HepG2 (cell line): ENCODE data around the gene PMFBP1. TPM values are rescaled to one million over a fixed set of nuclear protein-coding genes. Genes with fewer than 3 reads are reported as not detected.

ENCODE experiments used
- ATAC-seq: fragments of 200-7000 bp; cut with Tn5 transposase; 3 replicates; pipeline ENCODE4 v1.9.1; 2020; ENCODE audit warnings: mild to moderate bottlenecking, moderate library complexity
- BruUV-seq: library from RNA; stranded (reverse); fragments of 400-500 nt; replicated peaks from 2 replicates; lab custom pipeline; 2021; lab: Mats Ljungman, UMichigan
- CTCF ChIA-PET: fragments of 300-600 bp; formaldehyde crosslinking; extraction: SDS; loops from one replicate; lab custom pipeline; 2021; ENCODE audit warnings: low total read pairs, inconsistent platforms, low intra/inter-chr PET ratio; lab: Yijun Ruan, JAX
- POLR2A ChIA-PET: fragments of 350-600 bp; sonication (Branson Sonifier 250); formaldehyde crosslinking; loops from one replicate; lab custom pipeline; 2020; ENCODE audit warnings: antibody characterized with exemption, inconsistent platforms; lab: Yijun Ruan, JAX
- DNase-seq: peaks from one replicate; pipeline ENCODE4 v3.0.0-alpha.2; 2015; ENCODE audit warnings: low spot score
- FAIRE-seq: peaks from 3 replicates; lab custom pipeline; 2011; peaks lifted over from hg19 to GRCh38; lab: Jason Lieb, UNC
- H2AFZ ChIP-seq: one replicate; pipeline ENCODE4 v1.6.1; 2011; ENCODE audit warnings: low read length, inconsistent platforms
- H3K27ac ChIP-seq: fragments of 300-600 bp; 3 replicates; pipeline ENCODE4 v1.8.0; 2011; ENCODE audit warnings: mixed run types, mild to moderate bottlenecking, mixed read lengths, low read length, inconsistent platforms; ENCODE audit not compliant: insufficient read depth; ENCODE audit errors: extremely low read length
- H3K27me3 ChIP-seq, 2 experiments: fragments of 200-600 bp in 1 of 2; 2 replicates in 1 of 2; 3 replicates in 1 of 2; pipeline versions ENCODE4 v1.6.0 to v1.8.0; 2011; ENCODE audit warnings: low read length in 2 of 2, mild to moderate bottlenecking in 2 of 2, moderate library complexity in 2 of 2, inconsistent platforms in 1 of 2; ENCODE audit not compliant: insufficient read depth in 2 of 2, control insufficient read depth in 1 of 2
- H3K36me3 ChIP-seq, 2 experiments: fragments of 200-600 bp in 1 of 2; replicated peaks in 1 of 2; 2 replicates in 1 of 2; 3 replicates in 1 of 2; pipeline versions ENCODE4 v1.5.1 to v1.8.0; 2011; ENCODE audit warnings: low read length in 2 of 2, inconsistent platforms in 1 of 2; ENCODE audit not compliant: insufficient read depth in 2 of 2, control insufficient read depth in 1 of 2
- H3K4me1 ChIP-seq: 2 replicates; pipeline ENCODE4 v1.5.1; 2012; ENCODE audit warnings: low read length, inconsistent platforms; ENCODE audit not compliant: insufficient read depth
- H3K4me2 ChIP-seq: 2 replicates; pipeline ENCODE4 v1.6.0; 2011; ENCODE audit warnings: low read depth, low read length, inconsistent platforms
- H3K4me3 ChIP-seq, 3 experiments: fragments of 200-600 bp in 1 of 3; sonication (generic), shearing (Covaris generic) in 1 of 3; replicated peaks in 1 of 3; 2 replicates each; pipeline ENCODE4 v1.5.1; 2011 to 2016; ENCODE audit warnings: low read length in 3 of 3, inconsistent platforms in 2 of 3, low read depth in 2 of 3, mild to moderate bottlenecking in 2 of 3, control low read depth in 1 of 3, mixed read lengths in 1 of 3; ENCODE audit not compliant: insufficient read depth in 1 of 3
- H3K79me2 ChIP-seq: one replicate; pipeline ENCODE4 v1.6.1; 2011; ENCODE audit warnings: low read length, inconsistent platforms; ENCODE audit not compliant: insufficient read depth
- H3K9ac ChIP-seq: 2 replicates; pipeline ENCODE4 v1.6.0; 2011; ENCODE audit warnings: mild to moderate bottlenecking, low read depth, low read length, inconsistent platforms; ENCODE audit not compliant: insufficient read depth
- H3K9me3 ChIP-seq: 2 replicates; pipeline ENCODE4 v1.5.1; 2012; ENCODE audit warnings: mild to moderate bottlenecking, low read length
- H4K20me1 ChIP-seq: 2 replicates; pipeline ENCODE4 v1.6.0; 2011; ENCODE audit warnings: inconsistent platforms, mild to moderate bottlenecking, low read length, moderate library complexity; ENCODE audit not compliant: insufficient read depth
- BRF2 ChIP-seq: sonication (generic); formaldehyde crosslinking; IDR thresholded peaks from 2 replicates; pipeline ENCODE4 v1.8.1; 2022; ENCODE audit warnings: mild to moderate bottlenecking, missing genetic modification reagents
- CENPT ChIP-seq: sonication (generic); formaldehyde crosslinking; IDR thresholded peaks from 2 replicates; pipeline ENCODE4 v1.8.0; 2022; ENCODE audit warnings: low read depth, mild to moderate bottlenecking, moderate library complexity, missing genetic modification reagents
- DNMT1 ChIP-seq: sonication (generic); formaldehyde crosslinking; IDR thresholded peaks from 2 replicates; pipeline ENCODE4 v1.5.1; 2020; ENCODE audit warnings: mild to moderate bottlenecking, missing genetic modification reagents
- EZH2 ChIP-seq: conservative IDR thresholded peaks from 2 replicates; pipeline ENCODE4 v1.6.1; 2012; ENCODE audit warnings: mild to moderate bottlenecking, low read depth, low read length, moderate library complexity
- GMEB2 ChIP-seq: IDR thresholded peaks from 2 replicates; pipeline ENCODE4 v1.6.1; 2016; ENCODE audit warnings: missing biosample characterization, missing genetic modification reagents, low read depth
- HNRNPLL ChIP-seq: fragments of 200-400 bp; formaldehyde crosslinking; IDR thresholded peaks from 2 replicates; pipeline ENCODE4 v1.6.1; 2017; ENCODE audit warnings: mild to moderate bottlenecking, low read depth, low read length; ENCODE audit not compliant: poor library complexity, severe bottlenecking
- MIER2 ChIP-seq: IDR thresholded peaks from 2 replicates; pipeline ENCODE4 v1.6.1; 2016; ENCODE audit warnings: missing biosample characterization, missing genetic modification reagents
- ZBTB7A ChIP-seq: sonication (generic); formaldehyde crosslinking; IDR thresholded peaks from 2 replicates; pipeline ENCODE4 v1.8.0; 2022; ENCODE audit warnings: mild to moderate bottlenecking, missing genetic modification reagents
- ZNF138 ChIP-seq: sonication (generic); formaldehyde crosslinking; IDR thresholded peaks from 2 replicates; pipeline ENCODE4 v1.5.0; 2020; ENCODE audit warnings: mild to moderate bottlenecking, low read depth, missing genetic modification reagents
- ZNF580 ChIP-seq: IDR thresholded peaks from 2 replicates; pipeline ENCODE4 v1.6.1; 2016; ENCODE audit warnings: low read depth, borderline replicate concordance
- ZNF83 ChIP-seq: sonication (generic); formaldehyde crosslinking; IDR thresholded peaks from 2 replicates; pipeline ENCODE4 v1.4.0; 2020; ENCODE audit warnings: missing genetic modification reagents, mild to moderate bottlenecking, borderline replicate concordance
- ZSCAN20 ChIP-seq: sonication (generic); formaldehyde crosslinking; IDR thresholded peaks from 2 replicates; pipeline ENCODE4 v1.4.0; 2020; ENCODE audit warnings: missing genetic modification reagents, mild to moderate bottlenecking, borderline replicate concordance
- WGBS: methylation state at CpG from one replicate; pipeline ENCODE4 v1.1.6; 2017; ENCODE audit warnings: low lambda C conversion rate; 5-methylcytosine and 5-hydroxymethylcytosine counted together
- in situ Hi-C: cut with HindIII; loops from 2 replicates; pipeline ENCODE4 v1.10.0; 2017; ENCODE audit warnings: low pct_unique_long_range_greater_than_20kb; ENCODE audit not compliant: extremely low pct_ligation_motif_present
- intact Hi-C: fragments of 100-400 bp; cut with micrococcal nuclease; formaldehyde crosslinking; loops from one replicate; pipeline ENCODE4 v1.10.0; 2022; ENCODE audit not compliant: unreplicated experiment
- polyA plus RNA-seq, 8 experiments: library from polyadenylated mRNA; depleted of rRNA in 3 of 8; stranded (reverse) in 7 of 8; unstranded in 1 of 8; fragments of >200 nt; fragmentation: Illumina TruSeq in 4 of 8; extraction: Trizol in 4 of 8; gene quantifications; 2 replicates each; pipeline versions ENCODE4 v1.2.1 to v1.2.3, GENCODE V29; 2011 to 2016; ENCODE audit warnings: low read depth in 4 of 8, missing spikeins in 1 of 8, mixed read lengths in 1 of 8; ENCODE audit not compliant: insufficient read depth in 1 of 8
- total RNA-seq, 5 experiments: library from RNA; depleted of rRNA; stranded (reverse); fragments of >200 nt; fragmentation: Illumina TruSeq; extraction: Trizol; gene quantifications; 2 replicates each; pipeline ENCODE4 v1.2.3, GENCODE V29; 2016; ENCODE audit warnings: low read depth in 1 of 5

Gene PMFBP1
- total and polyA plus RNA-seq, 2 of the 13 experiments (the other 11 are each of a cell fraction or from before 2014, with no cell fraction given): 1.9 to 3.8 TPM

- TF ChIP-seq HNRNPLL: no peak
- no peak for TF ChIP-seq EZH2
- no peak for TF ChIP-seq BRF2 (CRISPR knock-in tag)
- no peak for TF ChIP-seq ZNF138
- no peak for TF ChIP-seq ZSCAN20 (CRISPR knock-in tag)
- Histone ChIP-seq H3K4me3 (no peak overlapping the region), H3K36me3 (no peaks in the 10 kb centered on the region; a peak in 2 of 5 replicates), H3K9me3 (no peaks in the 10 kb centered on the region), H3K27me3 (no peaks in the 10 kb centered on the region), H3K79me2 (no peaks in the 10 kb centered on the region), H4K20me1 (no peaks in the 10 kb centered on the region), H3K27ac (no peak overlapping the region), H3K4me2 (no peak overlapping the region), H3K9ac (no peak overlapping the region), H2AFZ (no peak overlapping the region), H3K4me1 (peaks cover 7% of the 10 kb centered on the region)
- CTCF ChIA-PET: no interaction called here
- 83% methylated on average over 6 of the region's 6 CpGs for WGBS
- no TSS peak for BruUV-seq
- ATAC-seq (no peak), FAIRE-seq (no peak), DNase-seq (no peak)
- POLR2A ChIA-PET: no interaction called here
- intact Hi-C loops (no loop called here), in situ Hi-C loops (no loop called here)
Observed at GRCh38 chr16:72131036-72131435, 40.9 kb downstream of the PMFBP1 start.

GRCh38 chr16:72129976-72130656 is 41.8 kb downstream of the PMFBP1 start:
- intact Hi-C loops (no loop called here), in situ Hi-C loops (loop anchor here (5.0 kb wide), 1 partner anchor 337 kb away; no protein-coding TSS in a partner anchor)
- DNase-seq (no peak), ATAC-seq (no peak), FAIRE-seq (no peak)
- Histone ChIP-seq H2AFZ (no peak overlapping the region), H3K4me1 (peaks cover 16% of the 10 kb centered on the region), H3K4me3 (no peak overlapping the region), H3K9ac (no peak overlapping the region), H3K4me2 (no peak overlapping the region), H3K27ac (no peak overlapping the region), H3K27me3 (no peaks in the 10 kb centered on the region), H3K36me3 (no peaks in the 10 kb centered on the region; a peak in 2 of 5 replicates), H4K20me1 (no peaks in the 10 kb centered on the region), H3K79me2 (no peaks in the 10 kb centered on the region), H3K9me3 (no peaks in the 10 kb centered on the region)
- ChIA-PET CTCF (no interaction called here), POLR2A (no interaction called here)
- no TSS peak for BruUV-seq
- WGBS: 88% methylated on average over 7 of the region's 7 CpGs
- no peak for TF ChIP-seq GMEB2 (CRISPR knock-in tag)
- no peak for TF ChIP-seq CENPT
- no peak for TF ChIP-seq DNMT1 (CRISPR knock-in tag)
- no peak for TF ChIP-seq ZNF83 (CRISPR knock-in tag)
- no peak for TF ChIP-seq ZNF580 (CRISPR knock-in tag)
- TF ChIP-seq ZBTB7A (CRISPR knock-in tag): no peak
- TF ChIP-seq MIER2: no peak
